ENCODE data around the gene NUP133.
"Not testable (repeated sequence)": the region's sequence is repeated elsewhere in the genome, so short reads cannot be mapped to it uniquely, and the experiment has no call there.

The NUP133 gene

GRCh38 chr1:229448354-229448753 lies 59.8 kb downstream of the NUP133 start:
- no peak for DNase-seq

GRCh38 chr1:229447809-229448252 lies 60.3 kb downstream of the NUP133 start:
- no peak for DNase-seq

GRCh38 chr1:229445828-229446227 lies 62.3 kb downstream of the NUP133 start:
- no peak for DNase-seq

GRCh38 chr1:229440851-229441537 lies 67.1 kb downstream of the NUP133 start:
- peak; percentile 24 for DNase-seq

GRCh38 chr1:229438021-229438420 lies 70.1 kb downstream of the NUP133 start:
- DNase-seq: no peak

GRCh38 chr1:229437443-229437842 lies 70.7 kb downstream of the NUP133 start:
- no peak for DNase-seq

GRCh38 chr1:229436201-229436600 lies 71.9 kb downstream of the NUP133 start:
- no peak for DNase-seq

- no peak for DNase-seq
These were observed 73.5 kb downstream of the NUP133 start for GRCh38 chr1:229434641-229435051.

GRCh38 chr1:229434005-229434640 lies 74.0 kb downstream of the NUP133 start, which contains the start of gene ACTA1:
Gene ACTA1 (minus strand): TSS chr1:229434094. CDS start chr1:229433115, 979 bp downstream.
- no peak for DNase-seq

GRCh38 chr1:229433364-229434004 lies 74.7 kb downstream of the NUP133 start:
- no peak for DNase-seq

- DNase-seq: no peak
These were observed 75.2 kb downstream of the NUP133 start for GRCh38 chr1:229432905-229433304.

GRCh38 chr1:229432116-229432461 lies 76.1 kb downstream of the NUP133 start:
- no peak for DNase-seq

- DNase-seq: no peak
These were observed 76.6 kb downstream of the NUP133 start for GRCh38 chr1:229431284-229432115.

GRCh38 chr1:229430761-229431283 lies 77.3 kb downstream of the NUP133 start:
- peak; percentile 38 for DNase-seq

GRCh38 chr1:229428256-229428655 lies 79.9 kb downstream of the NUP133 start:
- no peak for DNase-seq

GRCh38 chr1:229427572-229427971 lies 80.6 kb downstream of the NUP133 start:
- no peak for DNase-seq

GRCh38 chr1:229425564-229426159 lies 82.5 kb downstream of the NUP133 start:
- no peak for DNase-seq

GRCh38 chr1:229420765-229421164 lies 87.4 kb downstream of the NUP133 start:
- no peak for DNase-seq

- no peak for DNase-seq
These were observed 87.9 kb downstream of the NUP133 start for GRCh38 chr1:229420224-229420623.

GRCh38 chr1:229418586-229418985 lies 89.6 kb downstream of the NUP133 start:
- DNase-seq: not testable (repeated sequence)

- not testable (repeated sequence) for DNase-seq
These were observed 95.3 kb downstream of the NUP133 start for GRCh38 chr1:229412810-229413209.

GRCh38 chr1:229412056-229412455 lies 96.1 kb downstream of the NUP133 start:
- no peak for DNase-seq
